GM21381 (cell line): ENCODE data around the gene TMEM258.

Source experiments
- ATAC-seq: cut with Tn5 transposase; IDR thresholded peaks from one replicate; pipeline ENCODE4 v1.9.1; 2021; ENCODE audit warnings: mild to moderate bottlenecking, moderate library complexity; ENCODE audit not compliant: unreplicated experiment

TMEM258 gene

GRCh38 chr11:61777234-61778090 is 14.9 kb downstream of the TMEM258 start:
- no peak for ATAC-seq

DNA sequence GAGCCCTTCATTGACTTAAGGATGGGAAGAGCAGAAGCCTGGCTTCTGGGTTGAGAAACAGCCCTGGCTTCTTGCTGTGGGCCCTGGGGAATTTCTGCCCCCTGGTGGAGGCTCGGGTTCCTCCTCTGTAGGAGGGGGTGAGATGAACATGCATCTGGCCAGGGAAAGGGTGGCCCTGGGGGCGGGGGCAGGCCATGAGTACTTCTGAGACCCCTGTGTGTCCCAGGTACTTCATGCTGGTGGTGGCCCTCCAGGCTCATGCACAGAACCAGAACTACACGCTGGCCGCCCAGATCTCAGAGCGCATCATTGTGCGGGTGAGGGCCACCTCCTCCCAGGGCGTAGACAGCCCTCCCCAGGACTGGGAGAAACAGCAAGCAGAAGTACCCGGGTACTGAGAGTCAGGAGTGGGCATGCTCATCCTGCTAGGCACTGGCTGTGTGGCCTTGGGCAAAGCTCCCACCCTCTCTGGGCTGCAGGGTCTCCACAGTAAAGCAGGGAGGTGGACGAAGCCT is 15.8 kb downstream of the TMEM258 start:
- no peak for ATAC-seq

GRCh38 chr11:61775606-61776554 is 16.5 kb downstream of the TMEM258 start:
- ATAC-seq: no peak

- ATAC-seq: no peak
These were observed 17.3 kb downstream of the TMEM258 start for GRCh38 chr11:61775106-61775505.

GRCh38 chr11:61774411-61774810 is 18.0 kb downstream of the TMEM258 start:
- ATAC-seq: no peak

DNA sequence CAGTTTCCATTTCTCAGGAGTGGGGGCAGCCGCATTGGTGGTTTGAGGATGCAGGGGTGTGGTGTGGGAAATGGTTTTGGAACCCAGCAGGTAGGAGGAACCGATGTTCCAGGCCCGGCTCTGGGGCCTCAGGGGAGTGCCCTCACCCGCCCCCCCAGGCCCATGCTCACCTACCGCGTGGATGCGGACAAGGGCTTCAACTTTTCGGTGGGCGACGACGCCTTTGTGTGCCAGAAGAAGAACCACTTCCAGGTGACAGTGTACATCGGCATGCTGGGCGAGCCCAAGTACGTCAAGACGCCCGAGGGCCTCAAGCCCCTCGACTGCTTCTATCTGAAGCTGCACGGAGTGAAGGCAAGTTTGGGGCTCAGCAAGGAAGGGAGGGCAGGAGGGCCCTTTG is 18.6 kb downstream of the TMEM258 start:
- no peak for ATAC-seq

DNA sequence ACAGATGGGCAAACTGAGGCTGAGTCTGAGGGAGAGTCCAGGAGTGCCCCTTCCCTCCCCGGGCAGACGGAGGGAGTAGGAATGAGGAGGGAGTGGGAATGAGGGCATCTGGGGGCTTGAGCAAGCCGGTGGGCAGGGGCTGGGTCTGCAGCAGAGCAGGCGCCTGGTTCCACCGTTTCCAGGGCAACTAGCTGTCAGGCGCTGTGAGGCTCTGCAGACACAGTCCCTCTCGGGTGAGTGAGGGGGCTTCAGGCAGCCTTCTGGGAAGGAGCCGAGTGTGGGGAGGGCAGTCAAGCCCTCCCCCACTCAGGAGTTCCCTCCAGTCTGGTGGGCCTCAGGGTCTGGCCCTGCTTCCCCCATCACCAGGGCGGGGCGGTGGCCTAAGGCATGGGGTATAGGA is 19.0 kb downstream of the TMEM258 start:
- ATAC-seq: no peak

- ATAC-seq: no peak
These were observed 20.4 kb downstream of the TMEM258 start for GRCh38 chr11:61771985-61772455.

DNA sequence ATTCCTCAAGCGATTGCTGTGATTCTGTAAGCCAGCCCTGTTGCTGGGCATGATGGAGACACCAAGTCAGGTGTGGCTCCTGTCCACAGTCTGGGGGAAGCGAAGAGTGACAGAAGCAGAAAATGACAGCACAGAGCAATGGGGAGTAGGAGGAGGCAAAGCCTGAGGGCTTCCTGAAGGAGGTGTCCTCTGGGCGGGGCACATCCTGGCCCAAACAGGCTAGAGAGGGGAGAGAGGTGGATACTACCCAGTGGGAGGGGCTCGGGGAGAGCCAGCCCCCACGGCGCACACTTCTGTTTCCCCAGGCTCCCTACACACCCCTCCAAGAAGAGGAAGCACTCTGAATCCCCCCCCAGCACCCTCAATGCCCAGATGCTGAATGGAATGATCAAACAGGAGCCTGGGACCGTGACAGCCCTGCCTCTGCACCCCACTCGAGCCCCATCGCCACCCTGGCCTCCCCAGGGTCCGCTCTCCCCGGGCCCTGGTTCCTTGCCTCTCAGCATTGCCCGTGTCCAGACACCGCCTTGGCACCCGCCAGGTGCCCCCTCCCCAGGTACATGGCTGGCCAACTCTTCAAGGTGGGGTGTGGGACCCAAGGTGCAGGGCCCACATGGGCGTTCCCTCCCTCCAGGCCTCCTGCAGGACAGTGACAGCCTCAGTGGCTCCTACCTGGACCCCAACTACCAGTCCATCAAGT is 21.1 kb downstream of the TMEM258 start:
- no peak for ATAC-seq

- no peak for ATAC-seq
These were observed 22.3 kb downstream of the TMEM258 start for GRCh38 chr11:61769946-61770683.

DNA sequence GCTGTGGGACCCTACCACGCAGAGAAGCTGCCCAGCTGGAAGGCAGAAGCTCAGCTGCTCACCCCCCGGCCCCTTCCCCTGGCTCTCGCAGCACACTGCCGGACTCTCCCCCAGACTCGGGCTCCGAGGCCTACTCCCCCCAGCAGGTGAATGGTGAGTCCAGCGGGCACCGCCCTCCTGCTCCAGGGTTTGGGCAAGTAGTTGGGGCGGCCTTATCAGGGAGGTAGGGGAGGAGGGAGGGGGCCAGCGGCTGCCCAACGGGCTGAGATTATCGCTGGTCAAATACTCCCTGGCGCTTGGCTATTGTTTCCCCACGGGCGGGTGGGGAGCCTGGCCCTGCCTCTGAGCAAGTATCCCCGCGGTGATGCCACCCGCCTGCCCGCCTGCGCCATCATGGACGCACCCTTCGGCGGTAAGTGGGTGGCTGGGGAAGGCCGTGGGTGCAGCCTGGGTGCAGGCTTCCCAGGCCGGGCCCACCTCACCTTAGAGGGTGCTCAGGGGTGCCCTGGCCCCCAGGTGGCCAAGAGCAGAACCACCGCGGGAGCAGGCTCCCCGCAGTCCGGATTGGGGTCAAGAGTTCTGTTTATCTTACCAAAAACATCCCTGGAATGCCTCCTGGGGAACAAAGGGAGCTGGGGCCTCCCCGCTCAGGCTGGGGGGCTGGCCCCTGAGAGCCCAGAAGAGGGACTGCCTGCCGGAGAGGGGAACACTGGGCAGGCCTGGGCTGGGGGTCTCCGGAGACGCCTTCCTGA is 23.1 kb downstream of the TMEM258 start:
- no peak for ATAC-seq

- no peak for ATAC-seq
These were observed 23.9 kb downstream of the TMEM258 start for GRCh38 chr11:61768376-61769076.

- ATAC-seq: no peak
These were observed 26.0 kb downstream of the TMEM258 start for GRCh38 chr11:61766353-61766841.

- ATAC-seq: no peak
These were observed 26.7 kb downstream of the TMEM258 start for GRCh38 chr11:61765550-61766253.

DNA sequence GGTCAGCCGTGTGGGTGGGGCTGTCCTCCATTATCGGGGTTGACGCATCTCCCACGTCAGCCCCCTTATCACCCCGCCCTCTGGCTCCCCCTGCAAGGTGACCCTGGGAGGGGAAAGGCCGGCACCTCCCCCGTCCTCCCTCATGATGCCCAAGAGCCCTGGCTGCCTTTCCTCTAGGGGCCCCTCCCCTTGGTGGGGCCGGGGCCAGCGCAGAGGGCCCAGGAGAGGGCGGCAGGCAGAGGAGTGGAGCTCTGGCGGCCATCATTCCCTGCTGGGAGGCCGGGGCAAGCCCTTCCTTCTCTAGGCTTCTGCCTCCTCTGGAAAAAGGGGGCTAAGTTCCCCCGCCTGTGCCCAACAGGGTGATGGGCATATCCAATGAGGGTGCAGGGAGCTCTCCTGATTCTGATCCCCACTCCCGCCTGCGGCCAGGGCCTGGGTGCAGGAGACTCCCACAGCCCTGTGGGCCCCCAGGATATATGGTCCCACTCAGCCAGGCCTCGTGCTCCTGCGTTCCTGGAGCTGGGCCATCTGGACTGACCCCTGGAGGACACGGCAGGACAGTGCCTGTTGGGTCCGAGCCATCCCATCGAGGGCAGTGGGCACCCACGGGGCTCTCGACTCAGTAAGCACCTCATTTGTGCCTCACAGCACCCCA is 27.7 kb downstream of the TMEM258 start:
- no peak for ATAC-seq

DNA sequence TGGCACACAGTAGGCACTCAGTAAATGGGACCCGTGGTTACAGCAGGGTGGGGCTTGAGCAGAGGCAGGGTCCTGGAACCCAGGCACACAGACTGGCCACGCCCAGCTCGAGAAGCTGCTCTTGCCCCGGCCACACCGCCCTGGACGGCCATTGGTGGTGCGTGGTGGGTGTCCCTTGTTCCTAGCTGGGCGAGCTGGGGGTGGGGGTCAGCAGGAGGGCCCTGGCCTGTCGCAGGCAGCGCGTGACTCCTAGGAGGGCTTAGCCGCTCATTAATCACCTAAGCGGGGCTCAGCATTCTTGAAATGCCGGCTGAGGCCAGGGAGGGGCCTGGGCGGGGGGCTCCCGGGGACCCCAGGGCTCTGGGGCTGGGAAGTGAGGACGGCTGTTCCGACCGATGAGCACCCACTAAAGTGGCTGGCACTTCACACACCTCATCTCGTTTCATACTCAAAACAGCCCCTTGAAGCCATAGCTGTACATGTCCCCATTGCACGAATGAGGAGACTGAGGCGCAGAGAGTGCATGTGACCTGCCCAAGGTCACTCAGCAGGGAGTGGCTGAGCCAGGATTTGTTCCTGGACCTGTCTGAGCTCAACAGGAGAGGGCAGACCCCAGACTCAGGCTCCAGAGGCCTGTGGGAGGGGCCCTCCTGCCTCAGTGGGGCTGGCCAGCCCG is 28.3 kb downstream of the TMEM258 start:
- ATAC-seq: no peak

- no peak for ATAC-seq
These were observed 29.6 kb downstream of the TMEM258 start for GRCh38 chr11:61762798-61763197.
